GM06990 (cell line): ENCODE data around the gene KCNJ2.
A peak's percentile ranks its signal among the peaks of the same experiment; 100 is the strongest.

Experiments used
- DNase-seq: peaks from one replicate; pipeline ENCODE4 v3.0.0-alpha.2; 2011; ENCODE audit not compliant: insufficient read length; ENCODE audit errors: extremely low read depth
- H3K27me3 ChIP-seq: replicated peaks from 2 replicates; pipeline ENCODE4 v1.6.0; 2011; ENCODE audit warnings: low read length; ENCODE audit not compliant: control insufficient read depth, insufficient read depth
- H3K36me3 ChIP-seq: 2 replicates; pipeline ENCODE4 v1.5.1; 2011; ENCODE audit warnings: low read length; ENCODE audit not compliant: control insufficient read depth, insufficient read depth
- H3K4me3 ChIP-seq: replicated peaks from 2 replicates; pipeline ENCODE4 v1.5.1; 2011; ENCODE audit warnings: low read depth, mild to moderate bottlenecking, control low read depth, low read length
- CTCF ChIP-seq: IDR thresholded peaks from 2 replicates; pipeline ENCODE4 v1.5.1; 2011; ENCODE audit warnings: low read length, control low read depth, mild to moderate bottlenecking, inconsistent platforms; ENCODE audit not compliant: insufficient read depth, poor library complexity, severe bottlenecking

The KCNJ2 gene

GRCh38 chr17:70134042-70134441, 35.3 kb upstream of the KCNJ2 start:
- DNase-seq: no peak
- Histone ChIP-seq H3K4me3 (no peak overlapping the region), H3K27me3 (no peaks in the 10 kb centered on the region), H3K36me3 (no peaks in the 10 kb centered on the region)
- TF ChIP-seq CTCF: no peak

DNA sequence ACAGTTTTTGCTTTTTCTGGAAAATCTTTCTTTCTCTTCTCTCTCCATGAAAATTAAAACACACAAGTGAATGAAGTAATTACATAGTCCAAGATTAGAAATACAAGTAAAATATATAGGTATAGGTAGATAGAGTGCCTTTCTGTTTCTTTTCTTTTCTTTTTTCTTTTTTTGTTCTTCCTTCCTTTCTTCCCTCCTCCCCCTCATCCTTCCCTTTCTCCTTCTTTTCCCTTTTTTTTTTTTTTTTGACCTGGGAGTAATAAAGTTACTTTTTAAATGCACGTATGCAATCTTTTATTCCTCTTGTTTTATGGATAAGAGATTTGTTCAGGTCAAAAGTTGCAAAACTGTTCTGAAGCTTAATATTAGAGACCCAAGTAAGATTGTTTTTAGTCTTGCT, 34.6 kb upstream of the KCNJ2 start:
- TF ChIP-seq CTCF: no peak
- no peaks in the 10 kb centered on the region for H3K36me3 ChIP-seq

GRCh38 chr17:70136131-70136530, 33.2 kb upstream of the KCNJ2 start:
- Histone ChIP-seq H3K27me3 (no peaks in the 10 kb centered on the region), H3K36me3 (no peaks in the 10 kb centered on the region), H3K4me3 (no peak overlapping the region)
- DNase-seq: no peak
- no peak for TF ChIP-seq CTCF

More for the DNA sequence above, 34.6 kb upstream of the KCNJ2 start:
- no peak for DNase-seq
- Histone ChIP-seq H3K27me3 (no peaks in the 10 kb centered on the region), H3K4me3 (no peak overlapping the region)

- Histone ChIP-seq H3K4me3 (no peak overlapping the region), H3K36me3 (no peaks in the 10 kb centered on the region), H3K27me3 (no peaks in the 10 kb centered on the region)
- TF ChIP-seq CTCF: no peak
- peak; percentile 57 for DNase-seq
Measured at GRCh38 chr17:70137451-70138230, 31.7 kb upstream of the KCNJ2 start.

GRCh38 chr17:70138291-70138865, 31.0 kb upstream of the KCNJ2 start:
- no peak overlapping the region for H3K4me3 ChIP-seq
- H3K27me3 ChIP-seq: no peaks in the 10 kb centered on the region
- no peak for TF ChIP-seq CTCF
- no peaks in the 10 kb centered on the region for H3K36me3 ChIP-seq
- DNase-seq: no peak
